GM23248 (cell line): ENCODE data around the gene TAF1C. TPM values are rescaled to one million over a fixed set of nuclear protein-coding genes. Genes with fewer than 3 reads are reported as not detected.

Source experiments
- DNase-seq: peaks from one replicate; pipeline ENCODE4 v3.0.0-alpha.2; 2015
- H2AFZ ChIP-seq: fragments of 200-600 bp; sonication (generic); 2 replicates; pipeline ENCODE4 v1.6.1; 2016; ENCODE audit warnings: antibody characterized with exemption
- H3F3A ChIP-seq: fragments of 200-600 bp; sonication (generic); 2 replicates; pipeline ENCODE4 v1.6.1; 2016; ENCODE audit warnings: mild to moderate bottlenecking, antibody characterized with exemption, mixed run types; ENCODE audit not compliant: insufficient read depth
- H3K27ac ChIP-seq: fragments of 200-600 bp; sonication (generic); 2 replicates; pipeline ENCODE4 v1.5.1; 2016; ENCODE audit warnings: mild to moderate bottlenecking
- H3K27me3 ChIP-seq: fragments of 200-600 bp; sonication (generic); replicated peaks from 2 replicates; pipeline ENCODE4 v1.6.1; 2016; ENCODE audit warnings: mild to moderate bottlenecking; ENCODE audit not compliant: insufficient read depth
- H3K36me3 ChIP-seq: fragments of 200-600 bp; sonication (generic); 2 replicates; pipeline ENCODE4 v1.6.1; 2016; ENCODE audit warnings: low read depth, mild to moderate bottlenecking
- H3K4me1 ChIP-seq: fragments of 200-600 bp; sonication (generic); 2 replicates; pipeline ENCODE4 v1.6.1; 2016; ENCODE audit warnings: mild to moderate bottlenecking; ENCODE audit not compliant: insufficient read depth
- H3K4me2 ChIP-seq: fragments of 200-600 bp; sonication (generic); one replicate; pipeline ENCODE4 v1.6.1; 2016; ENCODE audit warnings: mild to moderate bottlenecking; ENCODE audit not compliant: unreplicated experiment
- H3K4me3 ChIP-seq: fragments of 200-600 bp; sonication (generic); 2 replicates; pipeline ENCODE4 v1.5.1; 2016; ENCODE audit warnings: mild to moderate bottlenecking
- H3K79me2 ChIP-seq: fragments of 200-600 bp; sonication (generic); 2 replicates; pipeline ENCODE4 v1.6.1; 2016; ENCODE audit warnings: mild to moderate bottlenecking; ENCODE audit not compliant: insufficient read depth
- H3K9ac ChIP-seq: fragments of 200-600 bp; sonication (generic); 2 replicates; pipeline ENCODE4 v1.6.1; 2016; ENCODE audit warnings: mild to moderate bottlenecking
- H3K9me2 ChIP-seq: fragments of 200-600 bp; sonication (generic); 2 replicates; pipeline ENCODE4 v1.6.1; 2016; ENCODE audit warnings: mixed run types, mild to moderate bottlenecking, moderate library complexity; ENCODE audit not compliant: insufficient read depth
- H3K9me3 ChIP-seq: fragments of 200-600 bp; sonication (generic); one replicate; pipeline ENCODE4 v1.6.1; 2017; ENCODE audit warnings: low read depth
- H4K20me1 ChIP-seq: fragments of 200-600 bp; sonication (generic); 2 replicates; pipeline ENCODE4 v1.6.0; 2016; ENCODE audit not compliant: insufficient read depth
- EZH2 ChIP-seq: fragments of 200-600 bp; sonication (generic); IDR thresholded peaks from 2 replicates; pipeline ENCODE4 v1.6.1; 2018; ENCODE audit warnings: antibody characterized with exemption, mild to moderate bottlenecking; ENCODE audit not compliant: insufficient read depth, poor library complexity, severe bottlenecking
- EZH2phosphoT487 ChIP-seq: fragments of 200-600 bp; sonication (generic); IDR thresholded peaks from 2 replicates; pipeline ENCODE4 v1.6.1; 2018; ENCODE audit warnings: antibody characterized with exemption, moderate library complexity, mild to moderate bottlenecking, low read depth; ENCODE audit not compliant: insufficient read depth
- WGBS, 2 experiments: methylation state at CpG; one replicate each; pipeline ENCODE4 v1.1.6; 2015 to 2017; ENCODE audit warnings: low lambda C conversion rate in 2 of 2, low coverage in 1 of 2; ENCODE audit errors: missing lambda C conversion rate in 2 of 2; 5-methylcytosine and 5-hydroxymethylcytosine counted together
- in situ Hi-C: fragments of 300-500 bp; cut with MboI; formaldehyde crosslinking; loops from 2 replicates; pipeline ENCODE4 v1.15.0; 2020
- polyA plus RNA-seq: library from polyadenylated mRNA; unstranded; fragments of >200 nt; fragmentation: Nextera tagmentation; extraction: Ambion mirVana; gene quantifications from 2 replicates; pipeline ENCODE4 v1.2.1, GENCODE V29; 2016
- total RNA-seq: library from RNA; depleted of rRNA; stranded (reverse); fragments of >200 nt; shearing (Covaris generic); gene quantifications from 2 replicates; pipeline ENCODE4 v1.2.3, GENCODE V29; 2014

Gene TAF1C
- total and polyA plus RNA-seq, 2 experiments from 2014 or later = 18.1 to 31.5 TPM

GRCh38 chr16:84194018-84194417 lies 7.2 kb upstream of the TAF1C start:
- H4K20me1 ChIP-seq = no peaks in the 10 kb centered on the region
- H3K4me1 ChIP-seq = no peaks in the 10 kb centered on the region
- H3K79me2 ChIP-seq = no peaks in the 10 kb centered on the region
- in situ Hi-C loops = no loop called here
- H3K27ac ChIP-seq = no peak overlapping the region
- no peak for DNase-seq
- no peak overlapping the region for H2AFZ ChIP-seq
- TF ChIP-seq EZH2 = no peak
- no peak overlapping the region for H3K4me2 ChIP-seq
- no peak overlapping the region for H3K4me3 ChIP-seq
- no peak overlapping the region for H3K9ac ChIP-seq
- H3F3A ChIP-seq = no peaks in the 10 kb centered on the region
- H3K9me3 ChIP-seq = no peaks in the 10 kb centered on the region
- 85 to 87% methylated on average over 11 of the region's 11 CpGs for WGBS, 2 experiments
- H3K9me2 ChIP-seq = no peaks in the 10 kb centered on the region
- no peaks in the 10 kb centered on the region for H3K36me3 ChIP-seq
- H3K27me3 ChIP-seq = no peaks in the 10 kb centered on the region

GRCh38 chr16:84193480-84193879 lies 6.6 kb upstream of the TAF1C start:
- WGBS, 2 experiments = 49 to 52% methylated on average over 7 of the region's 7 CpGs
- H3K4me3 ChIP-seq = no peak overlapping the region
- H4K20me1 ChIP-seq = no peaks in the 10 kb centered on the region
- in situ Hi-C loops = no loop called here
- no peaks in the 10 kb centered on the region for H3K27me3 ChIP-seq
- no peaks in the 10 kb centered on the region for H3K79me2 ChIP-seq
- no peaks in the 10 kb centered on the region for H3K36me3 ChIP-seq
- H3K9me3 ChIP-seq = no peaks in the 10 kb centered on the region
- H3K9me2 ChIP-seq = no peaks in the 10 kb centered on the region
- no peaks in the 10 kb centered on the region for H3F3A ChIP-seq
- no peaks in the 10 kb centered on the region for H3K4me1 ChIP-seq
- H3K4me2 ChIP-seq = no peak overlapping the region
- DNase-seq = no peak
- no peak for TF ChIP-seq EZH2phosphoT487
- no peak for TF ChIP-seq EZH2
- no peak overlapping the region for H2AFZ ChIP-seq
- no peak overlapping the region for H3K9ac ChIP-seq
- H3K27ac ChIP-seq = no peak overlapping the region

GRCh38 chr16:84191466-84191865 lies 4.6 kb upstream of the TAF1C start:
- no peak overlapping the region for H2AFZ ChIP-seq
- H3K9me2 ChIP-seq = no peaks in the 10 kb centered on the region
- in situ Hi-C loops = no loop called here
- H3F3A ChIP-seq = no peaks in the 10 kb centered on the region
- no peak for DNase-seq
- TF ChIP-seq EZH2phosphoT487 (no peak), EZH2 (no peak)
- H3K27ac ChIP-seq = no peak overlapping the region
- 82 to 89% methylated on average over 13 to 16 of the region's 16 CpGs for WGBS, 2 experiments
- no peaks in the 10 kb centered on the region for H4K20me1 ChIP-seq
- no peak overlapping the region for H3K4me2 ChIP-seq
- peaks cover 3% of the 10 kb centered on the region for H3K79me2 ChIP-seq
- H3K27me3 ChIP-seq = no peaks in the 10 kb centered on the region
- no peaks in the 10 kb centered on the region for H3K9me3 ChIP-seq
- no peak overlapping the region for H3K9ac ChIP-seq
- no peaks in the 10 kb centered on the region for H3K4me1 ChIP-seq
- H3K36me3 ChIP-seq = no peaks in the 10 kb centered on the region
- no peak overlapping the region for H3K4me3 ChIP-seq

GRCh38 chr16:84190731-84191388 lies 4.0 kb upstream of the TAF1C start, which contains the start of gene ADAD2:
TSS of gene ADAD2 (plus strand) at chr16:84191157. CDS start at chr16:84191231, 74 bp downstream.
- no peak within 1 kb of the TSS for H3K27ac ChIP-seq
- no peak for DNase-seq
- H4K20me1 ChIP-seq = no peaks in the 10 kb centered on the region
- H3K4me2 ChIP-seq = no peak within 1 kb of the TSS
- H3K9me2 ChIP-seq = no peaks in the 10 kb centered on the region
- WGBS, 2 experiments = 82 to 88% methylated on average over 26 to 47 of the region's 47 CpGs
- H3K9me3 ChIP-seq = no peaks in the 10 kb centered on the region
- no peak within 1 kb of the TSS for H2AFZ ChIP-seq
- H3F3A ChIP-seq = no peaks in the 10 kb centered on the region
- no peaks in the 10 kb centered on the region for H3K27me3 ChIP-seq
- TF ChIP-seq EZH2 (no peak), EZH2phosphoT487 (no peak)
- no peaks in the 10 kb centered on the region for H3K36me3 ChIP-seq
- no peak within 1 kb of the TSS for H3K9ac ChIP-seq
- H3K79me2 ChIP-seq = peaks cover 9% of the 10 kb centered on the region
- in situ Hi-C loops = no loop called here
- no peaks in the 10 kb centered on the region for H3K4me1 ChIP-seq
- H3K4me3 ChIP-seq = no peak within 1 kb of the TSS
